GM12878 (cell line): ENCODE measurements around the gene ABCA7. TPM values are rescaled to one million over a fixed set of nuclear protein-coding genes. Genes with fewer than 3 reads are reported as not detected.

Experiments
- ATAC-seq: fragments of 200-7000 bp; cut with Tn5 transposase; 3 replicates; pipeline ENCODE4 v1.9.1; 2020; ENCODE audit warnings: mild to moderate bottlenecking, moderate library complexity
- BruUV-seq: library from RNA; stranded (reverse); fragments of 400-500 nt; replicated peaks from 2 replicates; lab custom pipeline; 2021; lab: Mats Ljungman, UMichigan
- CTCF ChIA-PET: fragments of 300-600 bp; sonication (Branson Sonifier 250); formaldehyde crosslinking; extraction: SDS; loops from one replicate; lab custom pipeline; 2021; ENCODE audit warnings: inconsistent platforms; lab: Yijun Ruan, JAX
- POLR2A ChIA-PET: fragments of 350-600 bp; formaldehyde crosslinking; extraction: SDS; loops from one replicate; lab custom pipeline; 2021; ENCODE audit warnings: inconsistent platforms; lab: Charles Lee
- RAD21 ChIA-PET: fragments of 300-600 bp; sonication (Branson Sonifier 250); formaldehyde crosslinking; loops from one replicate; lab custom pipeline; 2023; ENCODE audit warnings: antibody characterized with exemption; ENCODE audit not compliant: unreplicated experiment; lab: Charles Lee
- SMC1A ChIA-PET: fragments of 300-600 bp; sonication (Branson Sonifier 250); formaldehyde crosslinking; loops from one replicate; lab custom pipeline; 2023; ENCODE audit not compliant: unreplicated experiment, uncharacterized antibody; lab: Charles Lee
- DNase-seq: peaks from one replicate; pipeline ENCODE4 v3.0.0-alpha.2; 2011; ENCODE audit warnings: low read depth, low spot score
- FAIRE-seq: peaks from 3 replicates; lab custom pipeline; 2011; peaks lifted over from hg19 to GRCh38; lab: Jason Lieb, UNC
- H2AFZ ChIP-seq: 2 replicates; pipeline ENCODE4 v1.6.0; 2011; ENCODE audit warnings: low read depth, low read length, control low read depth; ENCODE audit not compliant: control insufficient read depth
- H3K27ac ChIP-seq: 2 replicates; pipeline ENCODE4 v1.5.1; 2011; ENCODE audit warnings: control low read depth; ENCODE audit not compliant: control insufficient read depth, insufficient read depth
- H3K27me3 ChIP-seq, 2 experiments: replicated peaks in 1 of 2; 2 replicates each; pipeline versions ENCODE4 v1.6.0 to v1.6.1; 2011; ENCODE audit warnings: low read length in 1 of 2; ENCODE audit not compliant: control insufficient read depth in 2 of 2, insufficient read depth in 2 of 2
- H3K36me3 ChIP-seq, 2 experiments: 2 replicates each; pipeline ENCODE4 v1.5.1; 2011; ENCODE audit warnings: low read length in 1 of 2; ENCODE audit not compliant: control insufficient read depth in 2 of 2, insufficient read depth in 2 of 2
- H3K4me1 ChIP-seq: 2 replicates; pipeline ENCODE4 v1.6.1; 2011; ENCODE audit warnings: mild to moderate bottlenecking, low read length, moderate library complexity, mixed read lengths; ENCODE audit not compliant: control insufficient read depth, insufficient read depth
- H3K4me2 ChIP-seq: 2 replicates; pipeline ENCODE4 v1.6.0; 2011; ENCODE audit warnings: control low read depth; ENCODE audit not compliant: control insufficient read depth, insufficient read depth
- H3K4me3 ChIP-seq: fragments of 200-600 bp; sonication (generic); 2 replicates; pipeline ENCODE4 v1.5.1; 2016
- H3K79me2 ChIP-seq: 2 replicates; pipeline ENCODE4 v1.6.0; 2011; ENCODE audit warnings: low read length; ENCODE audit not compliant: control insufficient read depth, insufficient read depth
- H3K9ac ChIP-seq: 2 replicates; pipeline ENCODE4 v1.8.0; 2011; ENCODE audit warnings: low read length, control low read depth, mixed read lengths; ENCODE audit not compliant: control insufficient read depth, insufficient read depth
- H3K9me3 ChIP-seq: replicated peaks from 3 replicates; pipeline ENCODE4 v1.5.1; 2011; ENCODE audit warnings: mild to moderate bottlenecking, low read length; ENCODE audit not compliant: control insufficient read depth, insufficient read depth
- H4K20me1 ChIP-seq: 2 replicates; pipeline ENCODE4 v1.6.0; 2011; ENCODE audit not compliant: control insufficient read depth, insufficient read depth
- CBFB ChIP-seq: IDR thresholded peaks from 2 replicates; pipeline ENCODE4 v1.6.1; 2016; ENCODE audit warnings: antibody characterized with exemption, low read depth
- CEBPB ChIP-seq, 2 experiments: fragments of 150-350 bp in 1 of 2; IDR thresholded peaks; 2 replicates each; pipeline ENCODE4 v1.6.1; 2012 to 2014; ENCODE audit warnings: low read depth in 2 of 2, low read length in 2 of 2, borderline replicate concordance in 1 of 2, inconsistent platforms in 1 of 2
- CREB1 ChIP-seq: IDR thresholded peaks from 2 replicates; pipeline ENCODE4 v1.6.1; 2012; ENCODE audit warnings: low read depth, mild to moderate bottlenecking, inconsistent platforms
- CREM ChIP-seq: IDR thresholded peaks from 2 replicates; pipeline ENCODE4 v1.6.1; 2014; ENCODE audit warnings: antibody characterized with exemption, low read depth
- FOS ChIP-seq: IDR thresholded peaks from 3 replicates; pipeline ENCODE4 v1.6.1; 2011; ENCODE audit warnings: borderline replicate concordance; ENCODE audit not compliant: insufficient read length; ENCODE audit errors: extremely low read depth
- GATAD2B ChIP-seq: fragments of 450-650 bp; conservative IDR thresholded peaks from 2 replicates; pipeline ENCODE4 v1.6.1; 2017; ENCODE audit warnings: low read depth, mild to moderate bottlenecking, moderate library complexity
- POLR2A ChIP-seq: IDR thresholded peaks from 2 replicates; pipeline ENCODE4 v1.6.1; 2011; ENCODE audit warnings: low read depth, mild to moderate bottlenecking, low read length
- RUNX3 ChIP-seq: IDR thresholded peaks from 2 replicates; pipeline ENCODE4 v1.6.1; 2012; ENCODE audit warnings: low read length, inconsistent platforms
- WGBS: methylation state at CpG from one replicate; pipeline ENCODE4 v1.1.6; 2016; ENCODE audit warnings: low lambda C conversion rate; ENCODE audit not compliant: insufficient replicate concordance, insufficient coverage; ENCODE audit errors: missing lambda C conversion rate; 5-methylcytosine and 5-hydroxymethylcytosine counted together
- in situ Hi-C: fragments of 300-500 bp; cut with MboI; formaldehyde crosslinking; loops from 9 replicates; pipeline ENCODE4 v1.14.3; 2018; ENCODE audit warnings: mixed read lengths
- intact Hi-C: fragments of 100-400 bp; cut with micrococcal nuclease; formaldehyde crosslinking; loops from one replicate; pipeline ENCODE4 v1.14.2; 2022; ENCODE audit not compliant: unreplicated experiment
- polyA plus RNA-seq, 11 experiments: library from polyadenylated mRNA; depleted of rRNA in 4 of 11; unstranded in 6 of 11; stranded (reverse) in 5 of 11; fragments of >200 nt; fragmentation: Nextera tagmentation in 4 of 11; fragmentation: Illumina TruSeq in 1 of 11; extraction: Ambion mirVana in 4 of 11; extraction: Trizol in 1 of 11; gene quantifications; 1 replicate in 1 of 11; 2 replicates in 10 of 11; pipeline versions ENCODE4 v1.2.1 to v1.2.3, GENCODE V29; 2011 to 2016; ENCODE audit warnings: inconsistent platforms in 2 of 11, missing spikeins in 2 of 11, low read depth in 1 of 11
- total RNA-seq, 4 experiments: library from RNA; depleted of rRNA in 3 of 4; stranded (reverse); fragments of >200 nt in 3 of 4; fragmentation: Illumina TruSeq in 1 of 4; extraction: Trizol in 1 of 4; gene quantifications; 2 replicates each; pipeline versions ENCODE4 v1.2.1 to v1.2.3, GENCODE V29; 2013 to 2021

The ABCA7 gene
- total and polyA plus RNA-seq, 10 of the 15 experiments (the other 5 are each of a cell fraction or from before 2014, with no cell fraction given): 1.0 to 49.5 (median 14.8) TPM

GRCh38 chr19:1049106-1049505 is 9.2 kb downstream of the ABCA7 start (continued):
- TF ChIP-seq CEBPB (IDR thresholded peaks at IDR 0.05; ENCODE audit: borderline replicate concordance in 1 of 2, low read depth in 2 of 2, low read length in 2 of 2) (no peak), FOS (no peak), CREB1 (no peak), POLR2A (no peak), GATAD2B (no peak)

- RAD21 ChIA-PET: no interaction called here
- Histone ChIP-seq H3K27ac (no peak overlapping the region), H3K79me2 (no peaks in the 10 kb centered on the region), H3K27me3 (no peaks in the 10 kb centered on the region), H3K4me3 (no peak overlapping the region), H3K4me1 (no peaks in the 10 kb centered on the region), H4K20me1 (no peaks in the 10 kb centered on the region), H3K9ac (no peak overlapping the region), H2AFZ (no peak overlapping the region), H3K36me3 (peaks cover 0 to 1% of the 10 kb centered on the region in 2 experiments; a peak in 1 of 4 replicates), H3K4me2 (no peak overlapping the region)
- POLR2A ChIA-PET: no interaction called here
- in situ Hi-C loops (no loop called here), intact Hi-C loops (no loop called here)
- no peak for DNase-seq
- CTCF ChIA-PET: no interaction called here
- FAIRE-seq: no peak
- no peak for TF ChIP-seq RUNX3
- no peak for TF ChIP-seq CREM
- TF ChIP-seq CBFB: no peak
- TF ChIP-seq, all 136 proteins: peak for 0
- H3K9me3 ChIP-seq: no peaks in the 10 kb centered on the region
- SMC1A ChIA-PET: no interaction called here
- no peak for ATAC-seq
- BruUV-seq: no TSS peak
- WGBS: 78% methylated on average over 6 of the region's 11 CpGs
These were observed 9.9 kb downstream of the ABCA7 start for GRCh38 chr19:1049800-1050199.
